Endothelial cell of umbilical vein (primary cell): ENCODE data around the gene DOLK. TPM values are rescaled to one million over a fixed set of nuclear protein-coding genes. Genes with fewer than 3 reads are reported as not detected.
A peak's percentile ranks its signal among the peaks of the same experiment; 100 is the strongest.

ENCODE experiments used
- BruUV-seq: library from RNA; stranded (reverse); fragments of 400-500 nt; replicated peaks from 2 replicates; lab custom pipeline; 2021; lab: Mats Ljungman, UMichigan
- CTCF ChIA-PET: fragments of 300-600, 350-600 bp; sonication (Branson Sonifier 250); formaldehyde crosslinking; loops from one replicate; lab custom pipeline; 2021; ENCODE audit warnings: antibody characterized with exemption, inconsistent platforms; lab: Charles Lee
- POLR2A ChIA-PET: fragments of 300-600, 350-600 bp; sonication (Branson Sonifier 250); formaldehyde crosslinking; loops from one replicate; lab custom pipeline; 2021; ENCODE audit warnings: antibody characterized with exemption, inconsistent platforms; lab: Charles Lee
- DNase-seq: peaks from one replicate; pipeline ENCODE4 v3.0.0-alpha.2; 2011; ENCODE audit warnings: low read depth, low spot score
- FAIRE-seq: peaks from 2 replicates; lab custom pipeline; 2011; peaks lifted over from hg19 to GRCh38; lab: Jason Lieb, UNC
- H2AFZ ChIP-seq: 2 replicates; pipeline ENCODE4 v1.6.0; 2012; ENCODE audit warnings: low read depth, low read length, control low read depth, inconsistent platforms
- H3K27ac ChIP-seq: 2 replicates; pipeline ENCODE4 v1.5.1; 2011; ENCODE audit warnings: low read depth, mild to moderate bottlenecking, control low read depth, low read length, moderate library complexity; ENCODE audit not compliant: insufficient read depth
- H3K27me3 ChIP-seq, 2 experiments: 2 replicates each; pipeline versions ENCODE4 v1.6.0 to v1.6.1; 2011; ENCODE audit warnings: low read length in 2 of 2, mixed read lengths in 1 of 2; ENCODE audit not compliant: control insufficient read depth in 2 of 2, insufficient read depth in 2 of 2
- H3K36me3 ChIP-seq, 2 experiments: 2 replicates in 1 of 2; 3 replicates in 1 of 2; pipeline ENCODE4 v1.5.1; 2011; ENCODE audit warnings: low read length in 2 of 2, mild to moderate bottlenecking in 1 of 2, moderate library complexity in 1 of 2; ENCODE audit not compliant: control insufficient read depth in 2 of 2, insufficient read depth in 2 of 2; ENCODE audit errors: extremely low read depth in 1 of 2
- H3K4me1 ChIP-seq: 3 replicates; pipeline ENCODE4 v1.5.1; 2011; ENCODE audit warnings: mild to moderate bottlenecking, low read length; ENCODE audit not compliant: control insufficient read depth, insufficient read depth; ENCODE audit errors: extremely low read depth
- H3K4me2 ChIP-seq: 2 replicates; pipeline ENCODE4 v1.6.1; 2011; ENCODE audit warnings: low read length, control low read depth, mixed read lengths; ENCODE audit not compliant: insufficient read depth
- H3K4me3 ChIP-seq, 3 experiments: fragments of 200-600 bp in 1 of 3; sonication (generic), shearing (Covaris generic) in 1 of 3; replicated peaks in 1 of 3; 2 replicates each; pipeline ENCODE4 v1.5.1; 2011 to 2016; ENCODE audit warnings: control low read depth in 3 of 3, low read length in 3 of 3, mild to moderate bottlenecking in 2 of 3, inconsistent platforms in 1 of 3, low read depth in 1 of 3, moderate library complexity in 1 of 3; ENCODE audit not compliant: insufficient read depth in 1 of 3
- H3K79me2 ChIP-seq: 2 replicates; pipeline ENCODE4 v1.6.0; 2012; ENCODE audit warnings: low read length, inconsistent platforms; ENCODE audit not compliant: control insufficient read depth, insufficient read depth
- H3K9ac ChIP-seq: replicated peaks from 2 replicates; pipeline ENCODE3; 2011; ENCODE audit warnings: low read length, control low read depth; ENCODE audit not compliant: insufficient read depth; ENCODE audit errors: extremely low read depth
- H3K9me1 ChIP-seq: replicated peaks from 3 replicates; pipeline ENCODE4 v1.6.0; 2011; ENCODE audit warnings: mild to moderate bottlenecking, low read length; ENCODE audit not compliant: control insufficient read depth, insufficient read depth; ENCODE audit errors: extremely low read depth
- H3K9me3 ChIP-seq: replicated peaks from 2 replicates; pipeline ENCODE4 v1.5.1; 2012; ENCODE audit warnings: low read length, inconsistent platforms; ENCODE audit not compliant: control insufficient read depth, insufficient read depth
- H4K20me1 ChIP-seq: replicated peaks from 2 replicates; pipeline ENCODE3; 2011; ENCODE audit warnings: mild to moderate bottlenecking, low read length; ENCODE audit not compliant: control insufficient read depth, insufficient read depth; ENCODE audit errors: extremely low read depth
- EZH2 ChIP-seq: IDR thresholded peaks from 2 replicates; pipeline ENCODE4 v1.6.1; 2012; ENCODE audit warnings: borderline replicate concordance, low read depth, mild to moderate bottlenecking, moderate library complexity, low read length, inconsistent platforms; ENCODE audit not compliant: severe bottlenecking
- FOS ChIP-seq: IDR thresholded peaks from 2 replicates; pipeline ENCODE4 v1.6.1; 2011; ENCODE audit warnings: mild to moderate bottlenecking, low read length, moderate library complexity, borderline replicate concordance; ENCODE audit not compliant: insufficient read depth
- GATA2 ChIP-seq: IDR thresholded peaks from 2 replicates; pipeline ENCODE4 v1.7.0; 2011; ENCODE audit warnings: low read depth, mild to moderate bottlenecking, moderate library complexity, mixed read lengths, low read length; ENCODE audit not compliant: insufficient read length, insufficient read depth
- JUN ChIP-seq: IDR thresholded peaks from 2 replicates; pipeline ENCODE4 v1.6.1; 2011; ENCODE audit warnings: borderline replicate concordance, low read depth; ENCODE audit not compliant: insufficient read length, insufficient read depth
- MYC ChIP-seq: IDR thresholded peaks from one replicate; pipeline ENCODE4 v1.6.1; 2011; ENCODE audit warnings: mild to moderate bottlenecking, low read depth, low read length
- POLR2AphosphoS5 ChIP-seq: IDR thresholded peaks from 2 replicates; pipeline ENCODE4 v1.6.1; 2012; ENCODE audit warnings: low read depth, mild to moderate bottlenecking, control low read depth, low read length, moderate library complexity; ENCODE audit not compliant: insufficient read depth
- dilution Hi-C: fragments of 300-500 bp; cut with MboI; formaldehyde crosslinking; loops from one replicate; pipeline ENCODE4 v1.15.0; 2019; ENCODE audit warnings: low sequenced_read_pairs; ENCODE audit not compliant: extremely low pct_ligation_motif_present
- intact Hi-C: fragments of 100-400 bp; cut with micrococcal nuclease; formaldehyde crosslinking; loops from one replicate; pipeline ENCODE4 v1.10.0; 2022
- polyA plus RNA-seq, 4 experiments: library from polyadenylated mRNA; depleted of rRNA in 3 of 4; stranded (reverse) in 3 of 4; unstranded in 1 of 4; fragments of >200 nt; gene quantifications; 2 replicates each; pipeline versions ENCODE4 v1.2.1 to v1.2.3, GENCODE V29; 2011 to 2012; ENCODE audit warnings: missing spikeins in 1 of 4
- total RNA-seq: library from RNA; stranded (reverse); gene quantifications from 2 replicates; pipeline ENCODE4 v1.2.3, GENCODE V29; 2021
- TF ChIP-seq, protein P1 (sequence below), 2 donors: IDR thresholded peaks; 1 replicate in 1 of 2; 2 replicates in 1 of 2; pipeline ENCODE4 v1.5.1; 2011; ENCODE audit warnings: low read length in 2 of 2, mild to moderate bottlenecking in 2 of 2, moderate library complexity in 2 of 2, control low read depth in 1 of 2, inconsistent platforms in 1 of 2, low read depth in 1 of 2; ENCODE audit not compliant: insufficient read depth in 1 of 2; ENCODE audit errors: extremely low read depth in 1 of 2

The DOLK gene
- total and polyA plus RNA-seq, 2 donors (not counting 3 experiments of a cell fraction or from before 2014, with no cell fraction given), result 22.3 to 59.8 TPM

DNA sequence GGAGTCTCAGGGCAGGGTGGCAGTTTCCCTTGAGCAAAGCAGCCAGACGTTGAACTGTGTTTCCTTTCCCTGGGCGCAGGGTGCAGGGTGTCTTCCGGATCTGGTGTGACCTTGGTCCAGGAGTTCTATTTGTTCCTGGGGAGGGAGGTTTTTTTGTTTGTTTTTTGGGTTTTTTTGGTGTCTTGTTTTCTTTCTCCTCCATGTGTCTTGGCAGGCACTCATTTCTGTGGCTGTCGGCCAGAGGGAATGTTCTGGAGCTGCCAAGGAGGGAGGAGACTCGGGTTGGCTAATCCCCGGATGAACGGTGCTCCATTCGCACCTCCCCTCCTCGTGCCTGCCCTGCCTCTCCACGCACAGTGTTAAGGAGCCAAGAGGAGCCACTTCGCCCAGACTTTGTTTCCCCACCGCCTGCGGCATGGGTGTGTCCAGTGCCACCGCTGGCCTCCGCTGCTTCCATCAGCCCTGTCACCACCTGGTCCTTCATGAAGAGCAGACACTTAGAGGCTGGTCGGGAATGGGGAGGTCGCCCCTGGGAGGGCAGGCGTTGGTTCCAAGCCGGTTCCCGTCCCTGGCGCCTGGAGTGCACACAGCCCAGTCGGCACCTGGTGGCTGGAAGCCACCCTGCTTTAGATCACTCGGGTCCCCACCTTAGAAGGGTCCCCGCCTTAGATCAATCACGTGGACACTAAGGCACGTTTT, 30.1 kb downstream of the DOLK start:
- no peaks in the 10 kb centered on the region for H3K9me1 ChIP-seq
- H3K9ac ChIP-seq, result no peak overlapping the region
- DNase-seq (peak; percentile 86), FAIRE-seq (peak; percentile 94)
- ChIA-PET POLR2A (no interaction called here), CTCF (interaction anchor here (0.7 to 1.8 kb wide), 3 partner anchors 10 to 55 kb away, joined by 4 to 5 read pairs (median 4); no protein-coding TSS in a partner anchor)
- H3K27me3 ChIP-seq, result no peaks in the 10 kb centered on the region
- peaks cover 65% of the 10 kb centered on the region for H3K4me1 ChIP-seq
- dilution Hi-C loops, result no loop called here
- H3K36me3 ChIP-seq, result peaks cover 15 to 23% of the 10 kb centered on the region in 2 experiments
- H2AFZ ChIP-seq, result no peak overlapping the region
- intact Hi-C loops, result no loop called here
- H3K79me2 ChIP-seq, result peaks cover 36% of the 10 kb centered on the region
- no peaks in the 10 kb centered on the region for H3K9me3 ChIP-seq
- H4K20me1 ChIP-seq, result no peaks in the 10 kb centered on the region
- peak overlapping the region; percentile 30 for H3K27ac ChIP-seq
- H3K4me2 ChIP-seq, result no peak overlapping the region
- TSS peak; percentile 53 for BruUV-seq
- TF ChIP-seq POLR2AphosphoS5 (peak; percentile 89), FOS (no peak), GATA2 (no peak), MYC (no peak), JUN (no peak), EZH2 (no peak)
- TF ChIP-seq, protein P1, sequence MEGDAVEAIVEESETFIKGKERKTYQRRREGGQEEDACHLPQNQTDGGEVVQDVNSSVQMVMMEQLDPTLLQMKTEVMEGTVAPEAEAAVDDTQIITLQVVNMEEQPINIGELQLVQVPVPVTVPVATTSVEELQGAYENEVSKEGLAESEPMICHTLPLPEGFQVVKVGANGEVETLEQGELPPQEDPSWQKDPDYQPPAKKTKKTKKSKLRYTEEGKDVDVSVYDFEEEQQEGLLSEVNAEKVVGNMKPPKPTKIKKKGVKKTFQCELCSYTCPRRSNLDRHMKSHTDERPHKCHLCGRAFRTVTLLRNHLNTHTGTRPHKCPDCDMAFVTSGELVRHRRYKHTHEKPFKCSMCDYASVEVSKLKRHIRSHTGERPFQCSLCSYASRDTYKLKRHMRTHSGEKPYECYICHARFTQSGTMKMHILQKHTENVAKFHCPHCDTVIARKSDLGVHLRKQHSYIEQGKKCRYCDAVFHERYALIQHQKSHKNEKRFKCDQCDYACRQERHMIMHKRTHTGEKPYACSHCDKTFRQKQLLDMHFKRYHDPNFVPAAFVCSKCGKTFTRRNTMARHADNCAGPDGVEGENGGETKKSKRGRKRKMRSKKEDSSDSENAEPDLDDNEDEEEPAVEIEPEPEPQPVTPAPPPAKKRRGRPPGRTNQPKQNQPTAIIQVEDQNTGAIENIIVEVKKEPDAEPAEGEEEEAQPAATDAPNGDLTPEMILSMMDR (IDR thresholded peaks at IDR 0.05; ENCODE audit: extremely low read depth in 1 of 2, insufficient read depth in 1 of 2, low read depth in 1 of 2, low read length in 2 of 2), result no peak
- no peak overlapping the region for H3K4me3 ChIP-seq
